ENCODE data around the gene KIF3A.

- TF ChIP-seq CTCF (IDR thresholded peaks at IDR 0.05) = no peak
- no peak for TF ChIP-seq EZH2 (IDR thresholded peaks at IDR 0.05)
- TF ChIP-seq EZH2phosphoT487 (IDR thresholded peaks at IDR 0.05) = no peak
Measured at GRCh38 chr5:132767150-132767549, 29.8 kb upstream of the KIF3A start.
